ENCODE measurements around the gene OMA1.

- no peak for TF ChIP-seq ESRRG (CRISPR knock-in tag; IDR thresholded peaks at IDR 0.05)
- no peak for TF ChIP-seq CREB5 (CRISPR knock-in tag; IDR thresholded peaks at IDR 0.05; ENCODE audit: low read depth)
- no peak for TF ChIP-seq BACH2 (CRISPR knock-in tag; IDR thresholded peaks at IDR 0.05; ENCODE audit: borderline replicate concordance)
- TF ChIP-seq TCF4 (CRISPR knock-in tag; IDR thresholded peaks at IDR 0.05; ENCODE audit: borderline replicate concordance), result no peak
- TF ChIP-seq CSRNP3 (CRISPR knock-in tag; IDR thresholded peaks at IDR 0.05), result no peak
- TF ChIP-seq ZFP30 (CRISPR knock-in tag; IDR thresholded peaks at IDR 0.05), result no peak
- no peak for TF ChIP-seq PATZ1 (CRISPR knock-in tag; IDR thresholded peaks at IDR 0.05; ENCODE audit: borderline replicate concordance)
Measured at GRCh38 chr1:58568271-58568860, 21.8 kb upstream of the OMA1 start.
